HEK293 (cell line): ENCODE results near the gene ERO1B.

Source experiments
- CTCF ChIA-PET: fragments of 350-600 bp; formaldehyde crosslinking; extraction: SDS; loops from one replicate; lab custom pipeline; 2021; ENCODE audit warnings: antibody characterized with exemption; lab: Yijun Ruan, JAX
- POLR2A ChIA-PET: fragments of 300-600 bp; formaldehyde crosslinking; extraction: SDS; loops from one replicate; lab custom pipeline; 2020; ENCODE audit warnings: antibody characterized with exemption, inconsistent platforms; lab: Yijun Ruan, JAX
- H3K27ac ChIP-seq: fragments of 200-500 bp; sonication (Bioruptor generic); 2 replicates; pipeline ENCODE4 v1.5.1; 2014; ENCODE audit warnings: low read depth, low read length, control low read depth, inconsistent platforms; ENCODE audit errors: extremely low read depth
- H3K36me3 ChIP-seq, 2 experiments: fragments of 200-500 bp in 1 of 2; sonication (Bioruptor generic) in 1 of 2; 1 replicate in 1 of 2; 2 replicates in 1 of 2; pipeline ENCODE4 v1.5.1; 2014 to 2017; ENCODE audit warnings: inconsistent platforms in 2 of 2, low read length in 2 of 2; ENCODE audit not compliant: control insufficient read depth in 2 of 2, insufficient read depth in 1 of 2
- H3K4me1 ChIP-seq: fragments of 200-500 bp; sonication (Bioruptor generic); 2 replicates; pipeline ENCODE4 v1.5.1; 2014; ENCODE audit warnings: mild to moderate bottlenecking, low read length, inconsistent platforms; ENCODE audit not compliant: control insufficient read depth, insufficient read depth
- H3K4me3 ChIP-seq: 2 replicates; pipeline ENCODE4 v1.5.1; 2011; ENCODE audit warnings: low read depth, mild to moderate bottlenecking, control low read depth, low read length, moderate library complexity
- H3K9me3 ChIP-seq: fragments of 200-500 bp; sonication (Bioruptor generic); 2 replicates; pipeline ENCODE4 v1.5.1; 2014; ENCODE audit warnings: low read depth, low read length, inconsistent platforms; ENCODE audit not compliant: control insufficient read depth, insufficient read depth
- PRDM1 ChIP-seq: fragments of 450-650 bp; formaldehyde crosslinking; IDR thresholded peaks from 2 replicates; pipeline ENCODE4; 2016; ENCODE audit warnings: missing biosample characterization, missing genetic modification characterization
- PRDM10 ChIP-seq: fragments of 450-650 bp; formaldehyde crosslinking; IDR thresholded peaks from 2 replicates; pipeline ENCODE4 v1.5.1; 2016; ENCODE audit warnings: missing biosample characterization, missing genetic modification characterization
- PRDM6 ChIP-seq: fragments of 450-650 bp; formaldehyde crosslinking; IDR thresholded peaks from 2 replicates; pipeline ENCODE4 v1.5.1; 2017; ENCODE audit warnings: missing biosample characterization, missing genetic modification characterization
- TRIM28 ChIP-seq: IDR thresholded peaks from 2 replicates; pipeline ENCODE4 v1.6.1; 2011; ENCODE audit warnings: low read length, control low read depth, borderline replicate concordance
- YY2 ChIP-seq: fragments of 450-650 bp; formaldehyde crosslinking; IDR thresholded peaks from 2 replicates; pipeline ENCODE4 v1.5.1; 2016; ENCODE audit warnings: missing biosample characterization, missing genetic modification characterization
- ZBTB10 ChIP-seq: fragments of 450-650 bp; formaldehyde crosslinking; IDR thresholded peaks from 2 replicates; pipeline ENCODE4 v1.5.1; 2016; ENCODE audit warnings: missing biosample characterization, missing genetic modification characterization
- ZBTB17 ChIP-seq: fragments of 450-650 bp; formaldehyde crosslinking; IDR thresholded peaks from 2 replicates; pipeline ENCODE4 v1.5.1; 2016; ENCODE audit warnings: missing biosample characterization, missing genetic modification characterization
- ZBTB49 ChIP-seq: fragments of 450-650 bp; formaldehyde crosslinking; IDR thresholded peaks from 2 replicates; pipeline ENCODE4 v1.5.1; 2016; ENCODE audit warnings: missing biosample characterization, missing genetic modification characterization, low read depth
- ZEB2 ChIP-seq: fragments of 450-650 bp; formaldehyde crosslinking; IDR thresholded peaks from 2 replicates; pipeline ENCODE4 v1.5.1; 2016; ENCODE audit warnings: missing biosample characterization, missing genetic modification characterization
- ZNF133 ChIP-seq: fragments of 450-650 bp; formaldehyde crosslinking; IDR thresholded peaks from 2 replicates; pipeline ENCODE4 v1.5.1; 2016; ENCODE audit warnings: missing biosample characterization, missing genetic modification characterization
- ZNF24 ChIP-seq: fragments of 450-650 bp; formaldehyde crosslinking; IDR thresholded peaks from 2 replicates; pipeline ENCODE4 v1.5.1; 2016; ENCODE audit warnings: missing biosample characterization, missing genetic modification characterization
- ZNF549 ChIP-seq: fragments of 450-650 bp; IDR thresholded peaks from 2 replicates; pipeline ENCODE4 v1.5.1; 2018; ENCODE audit warnings: missing biosample characterization, missing genetic modification characterization, mild to moderate bottlenecking, inconsistent platforms, moderate library complexity
- ZNF558 ChIP-seq: fragments of 450-650 bp; formaldehyde crosslinking; IDR thresholded peaks from 2 replicates; pipeline ENCODE4 v1.5.1; 2016; ENCODE audit warnings: missing biosample characterization, missing genetic modification characterization
- ZNF600 ChIP-seq: fragments of 450-650 bp; formaldehyde crosslinking; IDR thresholded peaks from 2 replicates; pipeline ENCODE4 v1.5.1; 2016; ENCODE audit warnings: missing biosample characterization, missing genetic modification characterization
- ZNF629 ChIP-seq: fragments of 450-650 bp; formaldehyde crosslinking; IDR thresholded peaks from 2 replicates; pipeline ENCODE4 v1.5.1; 2017; ENCODE audit warnings: missing biosample characterization, missing genetic modification characterization
- ZNF654 ChIP-seq: fragments of 450-650 bp; formaldehyde crosslinking; IDR thresholded peaks from 2 replicates; pipeline ENCODE4 v1.5.1; 2016; ENCODE audit warnings: low read depth, missing biosample characterization, missing genetic modification characterization

The ERO1B gene

GRCh38 chr1:236289492-236290131, 7.9 kb upstream of the ERO1B start:
- Histone ChIP-seq H3K36me3 (no peaks in the 10 kb centered on the region), H3K9me3 (no peaks in the 10 kb centered on the region), H3K4me3 (no peak overlapping the region), H3K27ac (no peak overlapping the region)
- CTCF ChIA-PET: interaction anchor here (0.6 to 0.7 kb wide), 2 partner anchors 105 to 201 kb away, joined by 3 to 9 read pairs; partner anchors contain the start of gene EDARADD
- POLR2A ChIA-PET: no interaction called here
- TF ChIP-seq ZNF558 (tag by site-specific recombination) (no peak), PRDM6 (tag by site-specific recombination) (0 out of 2 replicates have a peak, but pooled peaks have one; percentile 21)
- TF ChIP-seq, all 188 proteins: peak for 1
- H3K4me1 ChIP-seq: peaks cover 5% of the 10 kb centered on the region; the same call in 1 of the 2 replicates

GRCh38 chr1:236288620-236288976, 6.8 kb upstream of the ERO1B start:
- ChIA-PET POLR2A (no interaction called here), CTCF (interaction anchor here (0.5 kb wide), 1 partner anchor 111 kb away, joined by 3 read pairs; no protein-coding TSS in a partner anchor)
- H3K9me3 ChIP-seq: no peaks in the 10 kb centered on the region
- no peaks in the 10 kb centered on the region for H3K36me3 ChIP-seq
- H3K4me3 ChIP-seq: no peak overlapping the region
- peaks cover 5% of the 10 kb centered on the region; the same call in 1 of the 2 replicates for H3K4me1 ChIP-seq
- H3K27ac ChIP-seq: no peak overlapping the region
- TF ChIP-seq TRIM28: peak; percentile 82
- TF ChIP-seq ZNF133 (tag by site-specific recombination): no peak
- no peak for TF ChIP-seq ZEB2 (tag by site-specific recombination)
- TF ChIP-seq ZNF549: no peak
- no peak for TF ChIP-seq YY2
- TF ChIP-seq ZNF24: no peak
- TF ChIP-seq PRDM1 (tag by site-specific recombination): no peak
- peak; percentile 80 for TF ChIP-seq ZBTB17
- TF ChIP-seq ZBTB10 (tag by site-specific recombination): no peak

GRCh38 chr1:236287757-236288619, 6.2 kb upstream of the ERO1B start:
- H3K27ac ChIP-seq: no peak overlapping the region
- CTCF ChIA-PET: interaction anchor here (0.5 kb wide), 2 partner anchors 111 to 189 kb away, joined by 3 read pairs; no protein-coding TSS in a partner anchor
- H3K9me3 ChIP-seq: no peaks in the 10 kb centered on the region
- H3K4me3 ChIP-seq: no peak overlapping the region
- POLR2A ChIA-PET: no interaction called here
- peaks cover 5% of the 10 kb centered on the region; the same call in 1 of the 2 replicates for H3K4me1 ChIP-seq
- no peaks in the 10 kb centered on the region for H3K36me3 ChIP-seq
- no peak for TF ChIP-seq TRIM28
- TF ChIP-seq PRDM6 (tag by site-specific recombination): no peak
- no peak for TF ChIP-seq ZNF629 (tag by site-specific recombination)
- TF ChIP-seq PRDM10: peak; percentile 83
- TF ChIP-seq ZNF654: no peak
- TF ChIP-seq ZBTB49 (tag by site-specific recombination): no peak
- peak; percentile 24; the same call in 1 of the 2 replicates for TF ChIP-seq ZNF600 (tag by site-specific recombination)
